ENCODE data around the gene NEMF. TPM values are rescaled to one million over a fixed set of nuclear protein-coding genes. Genes with fewer than 3 reads are reported as not detected.

NEMF gene
- total RNA-seq, 1 experiment from 2014 or later, result 57.7 TPM

DNA sequence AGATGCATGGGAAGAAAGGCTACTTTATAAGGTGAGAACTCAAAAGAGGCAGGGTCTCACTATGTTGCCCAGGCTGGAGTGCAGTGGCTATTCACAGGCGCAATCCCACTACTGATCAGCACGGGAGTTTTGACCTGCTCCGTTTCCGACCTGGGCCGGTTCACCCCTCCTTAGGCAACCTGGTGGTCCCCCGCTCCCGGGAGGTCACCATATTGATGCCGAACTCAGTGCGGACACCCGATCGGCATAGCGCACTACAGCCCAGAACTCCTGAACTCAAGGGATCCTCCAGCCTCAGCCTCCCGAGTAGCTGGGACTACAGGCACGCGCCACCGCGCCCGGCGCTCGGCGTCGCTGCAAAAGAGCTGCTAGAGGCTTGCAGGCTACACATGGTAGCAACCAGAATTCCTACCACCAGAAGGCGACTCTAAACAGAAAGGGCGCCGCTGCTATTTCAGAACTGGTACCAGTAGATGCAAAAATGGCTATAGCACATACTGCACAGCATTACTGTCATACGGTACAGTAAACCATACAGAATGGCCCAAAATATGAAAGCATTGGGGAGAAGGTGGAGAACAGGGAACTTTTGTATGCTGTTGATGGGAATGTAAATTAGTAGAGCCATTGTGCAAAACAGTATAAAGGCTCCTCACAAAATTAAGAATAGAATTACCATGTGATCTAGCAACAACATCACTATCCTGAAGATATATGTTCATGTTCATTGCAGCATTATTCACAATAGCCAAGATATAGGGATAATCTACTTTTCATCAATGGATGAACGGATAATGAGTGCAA is 1.2 kb upstream of the NEMF start:
- no TSS peak for BruUV-seq (replicated peaks)
- H3K79me2 ChIP-seq (ENCODE audit: insufficient read depth, low read length), result peaks cover 40% of the 10 kb centered on the region
- no peaks in the 10 kb centered on the region for H3K9me3 ChIP-seq (ENCODE audit: control insufficient read depth in 1 of 2, insufficient read depth in 1 of 2, low read depth in 1 of 2, low read length in 2 of 2)
- no peak overlapping the region for H3K9ac ChIP-seq (ENCODE audit: low read length)
- H3K4me2 ChIP-seq (ENCODE audit: low read length), result peak overlapping the region; percentile 63
- peaks cover 10 to 16% of the 10 kb centered on the region in 2 experiments; a peak in 3 of 4 replicates for H3K36me3 ChIP-seq (ENCODE audit: control insufficient read depth in 1 of 2, insufficient read depth in 2 of 2, low read length in 2 of 2)
- H3K9me2 ChIP-seq (ENCODE audit: insufficient read depth), result no peaks in the 10 kb centered on the region
- ChIA-PET CTCF (interaction anchor here (0.6 to 4.0 kb wide), 10 partner anchors 9 to 383 kb away, joined by 3 to 76 read pairs (median 4); partner anchors contain the start of genes DNAAF2 and KLHDC2), RAD21 (ENCODE audit: low non-redundant PET in 1 of 2, low total read pairs in 2 of 2, uncharacterized antibody in 2 of 2, unreplicated experiment in 2 of 2) (interaction anchor here in 1 of 2 experiments (0.7 to 1.0 kb wide), 2 partner anchors 85 to 86 kb away, joined by 3 to 4 read pairs; no protein-coding TSS in a partner anchor), POLR2A (interaction anchor here (0.7 to 2.6 kb wide), 5 partner anchors 50 to 250 kb away, joined by 3 to 6 read pairs (median 6); partner anchors contain the start of genes DNAAF2 and KLHDC2)
- H4K20me1 ChIP-seq (ENCODE audit: insufficient read depth), result no peaks in the 10 kb centered on the region
- peak overlapping the region; percentile 82 to 89 for H3K4me3 ChIP-seq (replicated peaks in 1 of 2; ENCODE audit: low read depth in 1 of 2, low read length in 2 of 2)
- DNase-seq (ENCODE audit: low read depth, low spot score) (peak; percentile 90), ATAC-seq (peak; percentile 83)
- no peaks in the 10 kb centered on the region for H3K27me3 ChIP-seq (ENCODE audit: insufficient read depth, low read length)
- H3K4me1 ChIP-seq (ENCODE audit: control insufficient read depth in 1 of 2, insufficient read depth in 2 of 2, low read length in 2 of 2), result peaks cover 7 to 22% of the 10 kb centered on the region in 2 experiments
- H2AFZ ChIP-seq (ENCODE audit: low read depth, low read length, poor library complexity, severe bottlenecking), result peak overlapping the region; percentile 37
- H3K27ac ChIP-seq (ENCODE audit: low read depth, low read length), result no peak overlapping the region
- intact Hi-C loops (cut with micrococcal nuclease), result loop anchor here (2.0 to 10.0 kb wide), 2 partner anchors 219 to 921 kb away; partner anchors contain the start of gene DNAAF2
- peak; percentile 55; the same call in 1 of the 2 replicates for TF ChIP-seq POLR2AphosphoS5 (IDR thresholded peaks at IDR 0.05; ENCODE audit: low read depth, low read length)
- TF ChIP-seq FOSL1 (IDR thresholded peaks at IDR 0.05; ENCODE audit: low read depth), result no peak
- TF ChIP-seq, protein P1, sequence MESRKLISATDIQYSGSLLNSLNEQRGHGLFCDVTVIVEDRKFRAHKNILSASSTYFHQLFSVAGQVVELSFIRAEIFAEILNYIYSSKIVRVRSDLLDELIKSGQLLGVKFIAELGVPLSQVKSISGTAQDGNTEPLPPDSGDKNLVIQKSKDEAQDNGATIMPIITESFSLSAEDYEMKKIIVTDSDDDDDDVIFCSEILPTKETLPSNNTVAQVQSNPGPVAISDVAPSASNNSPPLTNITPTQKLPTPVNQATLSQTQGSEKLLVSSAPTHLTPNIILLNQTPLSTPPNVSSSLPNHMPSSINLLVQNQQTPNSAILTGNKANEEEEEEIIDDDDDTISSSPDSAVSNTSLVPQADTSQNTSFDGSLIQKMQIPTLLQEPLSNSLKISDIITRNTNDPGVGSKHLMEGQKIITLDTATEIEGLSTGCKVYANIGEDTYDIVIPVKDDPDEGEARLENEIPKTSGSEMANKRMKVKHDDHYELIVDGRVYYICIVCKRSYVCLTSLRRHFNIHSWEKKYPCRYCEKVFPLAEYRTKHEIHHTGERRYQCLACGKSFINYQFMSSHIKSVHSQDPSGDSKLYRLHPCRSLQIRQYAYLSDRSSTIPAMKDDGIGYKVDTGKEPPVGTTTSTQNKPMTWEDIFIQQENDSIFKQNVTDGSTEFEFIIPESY (IDR thresholded peaks at IDR 0.05; ENCODE audit: extremely low read depth, insufficient replicate concordance, low read length), result no peak
- peak; percentile 79 for TF ChIP-seq YY1 (IDR thresholded peaks at IDR 0.05; ENCODE audit: extremely low read depth, insufficient replicate concordance, low read depth, low read length)
- TF ChIP-seq, protein P2, sequence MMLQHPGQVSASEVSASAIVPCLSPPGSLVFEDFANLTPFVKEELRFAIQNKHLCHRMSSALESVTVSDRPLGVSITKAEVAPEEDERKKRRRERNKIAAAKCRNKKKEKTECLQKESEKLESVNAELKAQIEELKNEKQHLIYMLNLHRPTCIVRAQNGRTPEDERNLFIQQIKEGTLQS (IDR thresholded peaks at IDR 0.05), result no peak
- no peak; the same call in 1 of the 2 replicates for TF ChIP-seq SP1 (IDR thresholded peaks at IDR 0.05; ENCODE audit: low read depth)
- TF ChIP-seq CEBPB (IDR thresholded peaks at IDR 0.05; ENCODE audit: low read depth), result peak; percentile 21
- TF ChIP-seq EZH2phosphoT487 (IDR thresholded peaks at IDR 0.05; ENCODE audit: borderline replicate concordance), result no peak
- no peak for TF ChIP-seq ZNF274 (IDR thresholded peaks at IDR 0.05; ENCODE audit: low read depth, low read length)
- 0 out of 2 replicates have a peak, but pooled peaks have one; percentile 54 for TF ChIP-seq SRF (IDR thresholded peaks at IDR 0.05; ENCODE audit: low read depth)
- TF ChIP-seq ZFX (IDR thresholded peaks at IDR 0.05), result no peak
- TF ChIP-seq SIN3A (IDR thresholded peaks at IDR 0.05; ENCODE audit: low read depth), result no peak; the same call in 1 of the 2 replicates
- TF ChIP-seq, protein P3, sequence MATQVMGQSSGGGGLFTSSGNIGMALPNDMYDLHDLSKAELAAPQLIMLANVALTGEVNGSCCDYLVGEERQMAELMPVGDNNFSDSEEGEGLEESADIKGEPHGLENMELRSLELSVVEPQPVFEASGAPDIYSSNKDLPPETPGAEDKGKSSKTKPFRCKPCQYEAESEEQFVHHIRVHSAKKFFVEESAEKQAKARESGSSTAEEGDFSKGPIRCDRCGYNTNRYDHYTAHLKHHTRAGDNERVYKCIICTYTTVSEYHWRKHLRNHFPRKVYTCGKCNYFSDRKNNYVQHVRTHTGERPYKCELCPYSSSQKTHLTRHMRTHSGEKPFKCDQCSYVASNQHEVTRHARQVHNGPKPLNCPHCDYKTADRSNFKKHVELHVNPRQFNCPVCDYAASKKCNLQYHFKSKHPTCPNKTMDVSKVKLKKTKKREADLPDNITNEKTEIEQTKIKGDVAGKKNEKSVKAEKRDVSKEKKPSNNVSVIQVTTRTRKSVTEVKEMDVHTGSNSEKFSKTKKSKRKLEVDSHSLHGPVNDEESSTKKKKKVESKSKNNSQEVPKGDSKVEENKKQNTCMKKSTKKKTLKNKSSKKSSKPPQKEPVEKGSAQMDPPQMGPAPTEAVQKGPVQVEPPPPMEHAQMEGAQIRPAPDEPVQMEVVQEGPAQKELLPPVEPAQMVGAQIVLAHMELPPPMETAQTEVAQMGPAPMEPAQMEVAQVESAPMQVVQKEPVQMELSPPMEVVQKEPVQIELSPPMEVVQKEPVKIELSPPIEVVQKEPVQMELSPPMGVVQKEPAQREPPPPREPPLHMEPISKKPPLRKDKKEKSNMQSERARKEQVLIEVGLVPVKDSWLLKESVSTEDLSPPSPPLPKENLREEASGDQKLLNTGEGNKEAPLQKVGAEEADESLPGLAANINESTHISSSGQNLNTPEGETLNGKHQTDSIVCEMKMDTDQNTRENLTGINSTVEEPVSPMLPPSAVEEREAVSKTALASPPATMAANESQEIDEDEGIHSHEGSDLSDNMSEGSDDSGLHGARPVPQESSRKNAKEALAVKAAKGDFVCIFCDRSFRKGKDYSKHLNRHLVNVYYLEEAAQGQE (IDR thresholded peaks at IDR 0.05; ENCODE audit: low read depth), result no peak
- peak; percentile 97 for TF ChIP-seq CBX3 (IDR thresholded peaks at IDR 0.05; ENCODE audit: low read depth)
- no peak for TF ChIP-seq POLR2A (IDR thresholded peaks at IDR 0.05; ENCODE audit: borderline replicate concordance, extremely low read depth, insufficient read depth, insufficient read length)
- no peak for TF ChIP-seq ELF1 (IDR thresholded peaks at IDR 0.05; ENCODE audit: borderline replicate concordance, low read depth)
- TF ChIP-seq, protein P4, sequence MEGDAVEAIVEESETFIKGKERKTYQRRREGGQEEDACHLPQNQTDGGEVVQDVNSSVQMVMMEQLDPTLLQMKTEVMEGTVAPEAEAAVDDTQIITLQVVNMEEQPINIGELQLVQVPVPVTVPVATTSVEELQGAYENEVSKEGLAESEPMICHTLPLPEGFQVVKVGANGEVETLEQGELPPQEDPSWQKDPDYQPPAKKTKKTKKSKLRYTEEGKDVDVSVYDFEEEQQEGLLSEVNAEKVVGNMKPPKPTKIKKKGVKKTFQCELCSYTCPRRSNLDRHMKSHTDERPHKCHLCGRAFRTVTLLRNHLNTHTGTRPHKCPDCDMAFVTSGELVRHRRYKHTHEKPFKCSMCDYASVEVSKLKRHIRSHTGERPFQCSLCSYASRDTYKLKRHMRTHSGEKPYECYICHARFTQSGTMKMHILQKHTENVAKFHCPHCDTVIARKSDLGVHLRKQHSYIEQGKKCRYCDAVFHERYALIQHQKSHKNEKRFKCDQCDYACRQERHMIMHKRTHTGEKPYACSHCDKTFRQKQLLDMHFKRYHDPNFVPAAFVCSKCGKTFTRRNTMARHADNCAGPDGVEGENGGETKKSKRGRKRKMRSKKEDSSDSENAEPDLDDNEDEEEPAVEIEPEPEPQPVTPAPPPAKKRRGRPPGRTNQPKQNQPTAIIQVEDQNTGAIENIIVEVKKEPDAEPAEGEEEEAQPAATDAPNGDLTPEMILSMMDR (IDR thresholded peaks at IDR 0.05 in 2 of 3, conservative IDR thresholded peaks at IDR 0.05 in 1 of 3; ENCODE audit: borderline replicate concordance in 1 of 3, insufficient read depth in 1 of 3, low read depth in 2 of 3, low read length in 2 of 3), result peak; percentile 74 to 92 (median 81)
- TF ChIP-seq EZH2 (IDR thresholded peaks at IDR 0.05), result no peak
